ENCODE data around the gene ITPR2. TPM values are rescaled to one million over a fixed set of nuclear protein-coding genes. Genes with fewer than 3 reads are reported as not detected.
"Not testable (repeated sequence)": the region's sequence is repeated elsewhere in the genome, so short reads cannot be mapped to it uniquely, and the experiment has no call there.

The ITPR2 gene
- total RNA-seq, 2 donors from 2014 or later = 38.8 to 40.3 TPM

GRCh38 chr12:26803552-26803951 lies 29.4 kb downstream of the ITPR2 start:
- DNase-seq (ENCODE audit: low spot score) = no peak
- intact Hi-C loops (cut with DNase I) = no loop called here

- intact Hi-C loops (cut with DNase I) = no loop called here
- DNase-seq (ENCODE audit: low spot score) = no peak
These were observed 31.5 kb downstream of the ITPR2 start for GRCh38 chr12:26801486-26801885.

GRCh38 chr12:26800858-26801257 lies 32.1 kb downstream of the ITPR2 start:
- intact Hi-C loops (cut with DNase I) = no loop called here
- DNase-seq (ENCODE audit: low spot score) = no peak

- intact Hi-C loops (cut with DNase I) = no loop called here
- no peak for DNase-seq (ENCODE audit: low spot score)
These were observed 32.6 kb downstream of the ITPR2 start for GRCh38 chr12:26800347-26800746.

GRCh38 chr12:26799741-26800140 lies 33.3 kb downstream of the ITPR2 start:
- intact Hi-C loops (cut with DNase I) = no loop called here
- DNase-seq (ENCODE audit: low spot score) = no peak

GRCh38 chr12:26798640-26799039 lies 34.4 kb downstream of the ITPR2 start:
- intact Hi-C loops (cut with DNase I) = no loop called here
- no peak for DNase-seq (ENCODE audit: low spot score)

GRCh38 chr12:26798023-26798422 lies 35.0 kb downstream of the ITPR2 start:
- intact Hi-C loops (cut with DNase I) = no loop called here
- DNase-seq (ENCODE audit: low spot score) = no peak

GRCh38 chr12:26795910-26796309 lies 37.1 kb downstream of the ITPR2 start:
- intact Hi-C loops (cut with DNase I) = no loop called here

GRCh38 chr12:26791301-26791791 lies 41.6 kb downstream of the ITPR2 start:
- no peak for DNase-seq (ENCODE audit: low spot score)

More at GRCh38 chr12:26795910-26796309, 37.1 kb downstream of the ITPR2 start:
- no peak for DNase-seq (ENCODE audit: low spot score)

GRCh38 chr12:26790645-26790994 lies 42.4 kb downstream of the ITPR2 start:
- DNase-seq (ENCODE audit: low spot score) = no peak
- intact Hi-C loops (cut with DNase I) = no loop called here

More at GRCh38 chr12:26791301-26791791, 41.6 kb downstream of the ITPR2 start:
- intact Hi-C loops (cut with DNase I) = no loop called here

GRCh38 chr12:26789731-26790644 lies 43.0 kb downstream of the ITPR2 start:
- DNase-seq (ENCODE audit: low spot score) = no peak
- intact Hi-C loops (cut with DNase I) = no loop called here

- DNase-seq (ENCODE audit: low spot score) = no peak
- intact Hi-C loops (cut with DNase I) = no loop called here
These were observed 46.0 kb downstream of the ITPR2 start for GRCh38 chr12:26786865-26787514.

- intact Hi-C loops (cut with DNase I) = no loop called here
- DNase-seq (ENCODE audit: low spot score) = no peak
These were observed 46.5 kb downstream of the ITPR2 start for GRCh38 chr12:26786491-26786864.

- not testable (repeated sequence) for DNase-seq (ENCODE audit: low spot score)
- intact Hi-C loops (cut with DNase I) = loop anchor here in 1 of 2 donors (5.0 kb wide), 1 partner anchor 33 kb away; no protein-coding TSS in a partner anchor
These were observed 49.1 kb downstream of the ITPR2 start for GRCh38 chr12:26783816-26784379.

GRCh38 chr12:26783131-26783526 lies 49.9 kb downstream of the ITPR2 start:
- no peak for DNase-seq (ENCODE audit: low spot score)
- intact Hi-C loops (cut with DNase I) = loop anchor here in 1 of 2 donors (5.0 kb wide), 1 partner anchor 34 kb away; no protein-coding TSS in a partner anchor

GRCh38 chr12:26782372-26783130 lies 50.4 kb downstream of the ITPR2 start:
- DNase-seq (ENCODE audit: low spot score) = no peak
- intact Hi-C loops (cut with DNase I) = loop anchor here in 1 of 2 donors (5.0 kb wide), 1 partner anchor 35 kb away; no protein-coding TSS in a partner anchor

- intact Hi-C loops (cut with DNase I) = loop anchor here in 1 of 2 donors (5.0 kb wide), 1 partner anchor 37 kb away; no protein-coding TSS in a partner anchor
These were observed 52.3 kb downstream of the ITPR2 start for GRCh38 chr12:26780656-26781055.

GRCh38 chr12:26778173-26778775 lies 54.7 kb downstream of the ITPR2 start:
- intact Hi-C loops (cut with DNase I) = not testable (repeated sequence)

More at GRCh38 chr12:26780656-26781055, 52.3 kb downstream of the ITPR2 start:
- DNase-seq (ENCODE audit: low spot score) = not testable (repeated sequence)

GRCh38 chr12:26777236-26777635 lies 55.8 kb downstream of the ITPR2 start:
- no peak for DNase-seq (ENCODE audit: low spot score)
- intact Hi-C loops (cut with DNase I) = no loop called here

More at GRCh38 chr12:26778173-26778775, 54.7 kb downstream of the ITPR2 start:
- not testable (repeated sequence) for DNase-seq (ENCODE audit: low spot score)
